SH-SY5Y (cell line): ENCODE measurements around the gene MYEOV.

Experiments
- GATA2 ChIP-seq: IDR thresholded peaks from 2 replicates; pipeline ENCODE4 v1.6.1; 2011; ENCODE audit warnings: mild to moderate bottlenecking, low read depth, low read length
- GATA3 ChIP-seq: IDR thresholded peaks from 2 replicates; pipeline ENCODE4 v1.6.1; 2011; ENCODE audit warnings: low read depth, mild to moderate bottlenecking, low read length, moderate library complexity

GRCh38 chr11:69290806-69291205, 3.1 kb upstream of the MYEOV start:
- TF ChIP-seq GATA2, result no peak
- TF ChIP-seq GATA3, result no peak
